ENCODE results near the gene OTOS. TPM values are rescaled to one million over a fixed set of nuclear protein-coding genes. Genes with fewer than 3 reads are reported as not detected.
A peak's percentile ranks its signal among the peaks of the same experiment; 100 is the strongest.

OTOS gene
- total RNA-seq, 1 experiment from 2014 or later = not detected

GRCh38 chr2:240136671-240137292 is 3.7 kb downstream of the OTOS start:
- no peak for DNase-seq (ENCODE audit: low spot score)

GRCh38 chr2:240136013-240136670 is 4.3 kb downstream of the OTOS start, which contains the start of gene COPS9:
TSS of gene COPS9 (minus strand) at chr2:240136305. CDS start at chr2:240136284, 21 bp downstream.
- peak; percentile 75 for DNase-seq (ENCODE audit: low spot score)

- DNase-seq (ENCODE audit: low spot score) = no peak
These were observed 4.8 kb downstream of the OTOS start for GRCh38 chr2:240135706-240136012.

GRCh38 chr2:240134956-240135520 is 5.4 kb downstream of the OTOS start:
- DNase-seq (ENCODE audit: low spot score) = no peak

GRCh38 chr2:240134466-240134865 is 6.0 kb downstream of the OTOS start:
- no peak for DNase-seq (ENCODE audit: low spot score)

- DNase-seq (ENCODE audit: low spot score) = no peak
These were observed 7.1 kb downstream of the OTOS start for GRCh38 chr2:240133401-240133800.

GRCh38 chr2:240132651-240132980 is 7.8 kb downstream of the OTOS start:
- DNase-seq (ENCODE audit: low spot score) = no peak

GRCh38 chr2:240131941-240132650 is 8.4 kb downstream of the OTOS start:
- DNase-seq (ENCODE audit: low spot score) = no peak

- no peak for DNase-seq (ENCODE audit: low spot score)
These were observed 9.2 kb downstream of the OTOS start for GRCh38 chr2:240131296-240131695.

GRCh38 chr2:240130393-240131195 is 9.9 kb downstream of the OTOS start:
- DNase-seq (ENCODE audit: low spot score) = no peak

GRCh38 chr2:240129731-240130392 is 10.6 kb downstream of the OTOS start:
- no peak for DNase-seq (ENCODE audit: low spot score)

GRCh38 chr2:240129311-240129710 is 11.1 kb downstream of the OTOS start:
- no peak for DNase-seq (ENCODE audit: low spot score)

- DNase-seq (ENCODE audit: low spot score) = no peak
These were observed 11.8 kb downstream of the OTOS start for GRCh38 chr2:240128608-240129145.

- DNase-seq (ENCODE audit: low spot score) = no peak
These were observed 12.4 kb downstream of the OTOS start for GRCh38 chr2:240127911-240128607.

GRCh38 chr2:240127191-240127750 is 13.2 kb downstream of the OTOS start:
- no peak for DNase-seq (ENCODE audit: low spot score)

GRCh38 chr2:240126731-240127130 is 13.7 kb downstream of the OTOS start:
- DNase-seq (ENCODE audit: low spot score) = no peak

GRCh38 chr2:240125742-240126141 is 14.7 kb downstream of the OTOS start:
- no peak for DNase-seq (ENCODE audit: low spot score)

- DNase-seq (ENCODE audit: low spot score) = no peak
These were observed 15.8 kb downstream of the OTOS start for GRCh38 chr2:240124651-240125030.

- DNase-seq (ENCODE audit: low spot score) = no peak
These were observed 16.4 kb downstream of the OTOS start for GRCh38 chr2:240123821-240124650.

All from H4 (cell line).